ENCODE measurements around the gene HPSE2. TPM values are rescaled to one million over a fixed set of nuclear protein-coding genes. Genes with fewer than 3 reads are reported as not detected.

Gene HPSE2
- total and polyA plus RNA-seq, 2 of the 8 experiments (the other 6 are each of a cell fraction or from before 2014, with no cell fraction given): 0.41 to 0.58 TPM

GRCh38 chr10:98538472-98538871, 697.2 kb downstream of the HPSE2 start:
- DNase-seq (ENCODE audit: low read depth in 1 of 2, low spot score in 2 of 2): no peak
- ChIA-PET CTCF (ENCODE audit: partially characterized antibody) (no interaction called here), POLR2A (ENCODE audit: partially characterized antibody) (no interaction called here)
- Histone ChIP-seq H3K4ac (replicated peaks; ENCODE audit: insufficient read length, low read depth, low read length) (no peak overlapping the region), H2BK20ac (ENCODE audit: low read length) (no peak overlapping the region), H3K4me3 (ENCODE audit: extremely low read depth in 1 of 4, insufficient read depth in 2 of 4, low read depth in 3 of 4, low read length in 4 of 4) (no peak overlapping the region), H3K4me2 (ENCODE audit: insufficient read depth in 1 of 2, low read depth in 2 of 2, low read length in 2 of 2) (no peak overlapping the region), H3K23ac (ENCODE audit: insufficient read length) (no peak overlapping the region), H4K91ac (replicated peaks; ENCODE audit: insufficient read length, low read length) (no peak overlapping the region), H3K56ac (replicated peaks; ENCODE audit: insufficient read length, low read depth, low read length) (no peak overlapping the region), H2BK15ac (ENCODE audit: low read length) (no peak overlapping the region), H3K18ac (ENCODE audit: extremely low read depth, low read length) (no peak overlapping the region), H2AFZ (ENCODE audit: low read length) (no peak overlapping the region), H4K5ac (ENCODE audit: insufficient read length, low read depth, low read length) (no peak overlapping the region), H3K4me1 (replicated peaks in 1 of 4; ENCODE audit: control insufficient read depth in 3 of 4, insufficient read depth in 4 of 4, low read length in 3 of 4) (no peaks in the 10 kb centered on the region; a peak in 1 of 7 replicates), H3K27ac (ENCODE audit: low read depth, low read length) (no peak overlapping the region), H2BK5ac (ENCODE audit: low read depth, low read length) (no peak overlapping the region), H3K27me3 (replicated peaks in 1 of 4; ENCODE audit: control insufficient read depth in 3 of 4, extremely low read depth in 1 of 4, insufficient read depth in 3 of 4, low read length in 3 of 4) (no peaks in the 10 kb centered on the region), H3K9me3 (ENCODE audit: insufficient read depth in 2 of 2, low read depth in 1 of 2, low read length in 1 of 2) (no peaks in the 10 kb centered on the region), H3K79me2 (ENCODE audit: control insufficient read depth in 1 of 2, insufficient read depth in 2 of 2, low read length in 2 of 2) (no peaks in the 10 kb centered on the region), H2BK12ac (ENCODE audit: low read depth, low read length) (no peak overlapping the region), H3K9ac (replicated peaks in 1 of 4; ENCODE audit: extremely low read depth in 1 of 4, low read depth in 3 of 4, low read length in 3 of 4) (no peak overlapping the region), H3K23me2 (ENCODE audit: low read depth, low read length) (no peaks in the 10 kb centered on the region), H3K36me3 (ENCODE audit: control insufficient read depth in 2 of 4, insufficient read depth in 4 of 4, low read length in 3 of 4) (no peaks in the 10 kb centered on the region; a peak in 1 of 8 replicates), H3K79me1 (ENCODE audit: low read depth, low read length) (no peaks in the 10 kb centered on the region), H3K14ac (ENCODE audit: insufficient read length) (no peak overlapping the region), H4K8ac (ENCODE audit: extremely low read depth, insufficient read depth, low read length) (no peak overlapping the region), H2AK5ac (ENCODE audit: low read depth, low read length) (no peak overlapping the region), H4K20me1 (replicated peaks in 1 of 2; ENCODE audit: control insufficient read depth in 1 of 2, insufficient read depth in 2 of 2, low read length in 2 of 2) (no peaks in the 10 kb centered on the region), H2BK120ac (replicated peaks; ENCODE audit: low read depth, low read length) (no peak overlapping the region)
- no peak for FAIRE-seq
- TF ChIP-seq FOSL1 (IDR thresholded peaks at IDR 0.05; ENCODE audit: insufficient read depth, low read depth, low read length) (no peak), CHD1 (IDR thresholded peaks at IDR 0.05; ENCODE audit: low read depth, low read length) (no peak)

Data from H1 (cell line).